Progenitor cell of endocrine pancreas (in vitro differentiated cells): ENCODE measurements around the gene VSIG4. TPM values are rescaled to one million over a fixed set of nuclear protein-coding genes. Genes with fewer than 3 reads are reported as not detected.

ENCODE experiments used
- DNase-seq: peaks from one replicate; pipeline ENCODE4 v3.0.0; 2021; ENCODE audit warnings: low spot score; ENCODE audit not compliant: unreplicated experiment
- H3K27ac Mint-ChIP-seq: 2 replicates; pipeline ENCODE4 v1.8.0; 2021; ENCODE audit warnings: mild to moderate bottlenecking, moderate library complexity, mixed read lengths
- H3K27me3 Mint-ChIP-seq: 2 replicates; pipeline ENCODE4 v1.8.0; 2021; ENCODE audit warnings: mixed read lengths
- H3K36me3 Mint-ChIP-seq: 2 replicates; pipeline ENCODE4 v1.8.0; 2022; ENCODE audit warnings: mixed read lengths; ENCODE audit not compliant: insufficient read depth
- H3K4me1 Mint-ChIP-seq: 2 replicates; pipeline ENCODE4 v1.8.0; 2021; ENCODE audit warnings: low read depth, mixed read lengths
- H3K4me3 Mint-ChIP-seq: 2 replicates; pipeline ENCODE4 v1.8.0; 2021; ENCODE audit warnings: low read depth, mild to moderate bottlenecking, moderate library complexity, mixed read lengths
- H3K9me3 Mint-ChIP-seq: 2 replicates; pipeline ENCODE4 v1.8.0; 2021; ENCODE audit warnings: low read depth, mixed read lengths
- CTCF ChIP-seq: fragments of 200-600 bp; sonication (generic); IDR thresholded peaks from one replicate; pipeline ENCODE4 v1.5.0; 2021; ENCODE audit warnings: antibody characterized with exemption, mild to moderate bottlenecking; ENCODE audit not compliant: unreplicated experiment
- total RNA-seq: library from RNA; stranded (reverse); gene quantifications from 2 replicates; pipeline ENCODE4 v1.2.1, GENCODE V29; 2021

The VSIG4 gene
- total RNA-seq, 1 donor from 2014 or later: not detected

GRCh38 chrX:66054978-66055377 is 15.1 kb upstream of the VSIG4 start:
- Mint-ChIP-seq H3K4me1 (no peaks in the 10 kb centered on the region), H3K4me3 (no peak overlapping the region), H3K9me3 (peaks cover 9% of the 10 kb centered on the region), H3K27ac (no peak overlapping the region), H3K36me3 (no peaks in the 10 kb centered on the region), H3K27me3 (no peaks in the 10 kb centered on the region)
- TF ChIP-seq CTCF: no peak
- no peak for DNase-seq

- H3K4me1 Mint-ChIP-seq: no peaks in the 10 kb centered on the region
- H3K27ac Mint-ChIP-seq: no peak overlapping the region
- TF ChIP-seq CTCF: no peak
- no peak for DNase-seq
- no peak overlapping the region for H3K4me3 Mint-ChIP-seq
- H3K9me3 Mint-ChIP-seq: peaks cover 7% of the 10 kb centered on the region
- H3K36me3 Mint-ChIP-seq: no peaks in the 10 kb centered on the region
- no peaks in the 10 kb centered on the region for H3K27me3 Mint-ChIP-seq
Observed at GRCh38 chrX:66053414-66053813, 13.5 kb upstream of the VSIG4 start.

GRCh38 chrX:66051980-66052379 is 12.1 kb upstream of the VSIG4 start:
- H3K36me3 Mint-ChIP-seq: no peaks in the 10 kb centered on the region
- H3K27me3 Mint-ChIP-seq: no peaks in the 10 kb centered on the region
- no peak overlapping the region for H3K4me3 Mint-ChIP-seq
- peaks cover 3% of the 10 kb centered on the region for H3K9me3 Mint-ChIP-seq
- no peaks in the 10 kb centered on the region for H3K4me1 Mint-ChIP-seq
- no peak for TF ChIP-seq CTCF
- H3K27ac Mint-ChIP-seq: no peak overlapping the region
- DNase-seq: no peak

GRCh38 chrX:66050140-66050569 is 10.3 kb upstream of the VSIG4 start:
- no peak for TF ChIP-seq CTCF
- Mint-ChIP-seq H3K27ac (no peak overlapping the region), H3K27me3 (no peaks in the 10 kb centered on the region), H3K9me3 (peaks cover 4% of the 10 kb centered on the region), H3K4me3 (no peak overlapping the region), H3K4me1 (no peaks in the 10 kb centered on the region), H3K36me3 (no peaks in the 10 kb centered on the region)
- no peak for DNase-seq

- Mint-ChIP-seq H3K27ac (no peak overlapping the region), H3K9me3 (peaks cover 9% of the 10 kb centered on the region), H3K4me1 (no peaks in the 10 kb centered on the region), H3K36me3 (no peaks in the 10 kb centered on the region), H3K27me3 (no peaks in the 10 kb centered on the region), H3K4me3 (no peak overlapping the region)
- DNase-seq: no peak
- no peak for TF ChIP-seq CTCF
Observed at GRCh38 chrX:66049056-66049455, 9.2 kb upstream of the VSIG4 start.
